Measurements from ENCODE around the gene SFMBT1. TPM values are rescaled to one million over a fixed set of nuclear protein-coding genes. Genes with fewer than 3 reads are reported as not detected.
"Not testable (repeated sequence)": the region's sequence is repeated elsewhere in the genome, so short reads cannot be mapped to it uniquely, and the experiment has no call there.

SFMBT1 gene
- total RNA-seq, 2 donors from 2014 or later, result 6.9 to 17.6 TPM

DNA sequence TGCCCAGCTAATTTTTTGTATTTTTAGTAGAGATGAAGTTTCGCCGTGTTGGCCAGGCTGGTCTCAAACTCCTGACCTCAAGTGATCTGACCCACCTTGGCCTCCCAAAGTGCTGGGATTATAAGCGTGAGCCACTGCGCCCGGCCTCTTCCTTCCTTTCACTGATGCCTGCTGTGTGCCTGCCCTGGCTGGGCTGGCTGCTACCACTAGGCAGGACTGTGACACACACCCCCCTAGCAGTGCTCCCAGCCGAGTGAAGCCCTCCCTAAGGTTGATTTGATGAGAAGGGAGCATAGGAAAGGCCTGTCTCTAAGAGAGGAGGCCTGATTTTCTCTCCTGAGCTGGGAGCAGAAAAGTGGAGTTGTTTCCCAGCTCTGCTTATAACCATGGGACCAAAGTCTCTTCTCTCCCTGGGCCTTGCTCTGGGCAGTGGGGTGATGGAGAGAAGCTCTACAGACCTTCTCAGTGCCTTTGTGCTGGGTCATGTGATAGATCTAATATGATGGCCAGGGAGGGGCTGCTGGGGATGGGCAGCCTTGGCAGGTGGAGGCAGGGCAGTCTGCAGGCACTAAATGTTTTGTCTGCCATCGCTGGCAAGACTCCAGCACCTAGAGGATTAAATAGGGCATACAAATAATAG is 20.1 kb upstream of the SFMBT1 start:
- DNase-seq, result no peak
- no peak for ATAC-seq
- 85 to 96% methylated on average over 6 to 7 of the region's 7 CpGs for WGBS, 2 donors

DNA sequence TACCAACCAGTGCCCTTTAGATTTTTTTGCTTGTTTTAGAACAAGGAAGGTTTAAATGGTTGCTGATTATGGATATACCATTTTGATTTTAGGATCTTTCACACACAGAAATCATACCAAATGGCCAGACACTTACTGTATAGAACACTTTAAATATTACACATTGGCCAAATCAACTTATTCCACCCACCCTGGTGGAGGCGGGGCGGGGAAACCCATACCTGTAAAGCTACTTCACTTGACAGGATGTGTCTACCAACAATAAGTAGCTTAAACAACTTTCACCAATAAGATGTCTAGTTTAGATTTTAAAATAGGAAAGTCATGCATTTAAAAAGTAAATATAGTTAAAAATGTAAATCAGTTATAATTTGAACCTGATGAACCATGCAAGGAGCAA is 17.0 kb upstream of the SFMBT1 start:
- ATAC-seq (no peak), DNase-seq (no peak)
- TF ChIP-seq, protein P1, sequence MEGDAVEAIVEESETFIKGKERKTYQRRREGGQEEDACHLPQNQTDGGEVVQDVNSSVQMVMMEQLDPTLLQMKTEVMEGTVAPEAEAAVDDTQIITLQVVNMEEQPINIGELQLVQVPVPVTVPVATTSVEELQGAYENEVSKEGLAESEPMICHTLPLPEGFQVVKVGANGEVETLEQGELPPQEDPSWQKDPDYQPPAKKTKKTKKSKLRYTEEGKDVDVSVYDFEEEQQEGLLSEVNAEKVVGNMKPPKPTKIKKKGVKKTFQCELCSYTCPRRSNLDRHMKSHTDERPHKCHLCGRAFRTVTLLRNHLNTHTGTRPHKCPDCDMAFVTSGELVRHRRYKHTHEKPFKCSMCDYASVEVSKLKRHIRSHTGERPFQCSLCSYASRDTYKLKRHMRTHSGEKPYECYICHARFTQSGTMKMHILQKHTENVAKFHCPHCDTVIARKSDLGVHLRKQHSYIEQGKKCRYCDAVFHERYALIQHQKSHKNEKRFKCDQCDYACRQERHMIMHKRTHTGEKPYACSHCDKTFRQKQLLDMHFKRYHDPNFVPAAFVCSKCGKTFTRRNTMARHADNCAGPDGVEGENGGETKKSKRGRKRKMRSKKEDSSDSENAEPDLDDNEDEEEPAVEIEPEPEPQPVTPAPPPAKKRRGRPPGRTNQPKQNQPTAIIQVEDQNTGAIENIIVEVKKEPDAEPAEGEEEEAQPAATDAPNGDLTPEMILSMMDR (IDR thresholded peaks at IDR 0.05), result no peak
- TF ChIP-seq POLR2A (IDR thresholded peaks at IDR 0.05), result no peak
- no peaks in the 10 kb centered on the region for H3K27me3 ChIP-seq
- 92 to 95% methylated on average over 2 of the region's 2 CpGs for WGBS, 2 donors
- intact Hi-C loops (cut with DNase I), result no loop called here
- H3K36me3 ChIP-seq (replicated peaks in 1 of 2; ENCODE audit: insufficient read depth in 1 of 2, low read depth in 2 of 2), result no peaks in the 10 kb centered on the region
- H3K4me3 ChIP-seq, result no peak overlapping the region
- H3K4me1 ChIP-seq, result no peaks in the 10 kb centered on the region
- H3K9me3 ChIP-seq, result no peaks in the 10 kb centered on the region
- no peak overlapping the region for H3K27ac ChIP-seq

More for the DNA sequence above, 20.1 kb upstream of the SFMBT1 start:
- no peak for TF ChIP-seq POLR2A (IDR thresholded peaks at IDR 0.05)
- TF ChIP-seq, protein P1 (IDR thresholded peaks at IDR 0.05), result no peak
- no peak overlapping the region for H3K4me3 ChIP-seq
- no peaks in the 10 kb centered on the region for H3K36me3 ChIP-seq (replicated peaks in 1 of 2; ENCODE audit: insufficient read depth in 1 of 2, low read depth in 2 of 2)
- no peaks in the 10 kb centered on the region for H3K27me3 ChIP-seq
- H3K4me1 ChIP-seq, result no peaks in the 10 kb centered on the region
- no peak overlapping the region for H3K27ac ChIP-seq
- H3K9me3 ChIP-seq, result no peaks in the 10 kb centered on the region
- intact Hi-C loops (cut with DNase I), result no loop called here

DNA sequence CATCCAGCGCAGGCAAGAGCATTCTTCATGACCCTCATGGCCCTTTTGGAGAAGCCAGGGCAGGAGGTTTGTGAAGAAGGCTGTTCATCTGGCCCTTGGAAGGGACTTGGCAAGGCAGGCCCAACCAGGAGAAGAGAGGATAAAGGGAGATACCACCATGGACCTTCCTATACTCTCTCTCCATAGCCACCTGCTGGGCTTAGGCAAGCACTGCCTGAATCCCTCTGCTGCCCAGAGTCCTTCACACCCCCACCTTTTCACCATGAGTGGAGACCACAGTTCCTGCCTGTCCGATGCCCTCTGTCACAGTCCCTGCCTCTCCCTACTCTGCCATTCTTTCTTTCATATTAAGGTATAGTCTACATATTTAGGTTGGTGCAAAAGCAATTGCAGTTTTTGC is 10.6 kb upstream of the SFMBT1 start:
- DNase-seq (no peak), ATAC-seq (no peak)
- 98 to 100% methylated on average over 2 of the region's 2 CpGs for WGBS, 2 donors
- Histone ChIP-seq H3K4me3 (no peak overlapping the region), H3K36me3 (replicated peaks in 1 of 2; ENCODE audit: insufficient read depth in 1 of 2, low read depth in 2 of 2) (no peaks in the 10 kb centered on the region), H3K4me1 (peaks cover 8% of the 10 kb centered on the region), H3K27me3 (no peaks in the 10 kb centered on the region), H3K9me3 (no peaks in the 10 kb centered on the region), H3K27ac (no peak overlapping the region)
- no peak for TF ChIP-seq POLR2A (IDR thresholded peaks at IDR 0.05)
- TF ChIP-seq, protein P1 (IDR thresholded peaks at IDR 0.05), result peak in 1 of 7 experiments; percentile 15
- intact Hi-C loops (cut with DNase I), result no loop called here

DNA sequence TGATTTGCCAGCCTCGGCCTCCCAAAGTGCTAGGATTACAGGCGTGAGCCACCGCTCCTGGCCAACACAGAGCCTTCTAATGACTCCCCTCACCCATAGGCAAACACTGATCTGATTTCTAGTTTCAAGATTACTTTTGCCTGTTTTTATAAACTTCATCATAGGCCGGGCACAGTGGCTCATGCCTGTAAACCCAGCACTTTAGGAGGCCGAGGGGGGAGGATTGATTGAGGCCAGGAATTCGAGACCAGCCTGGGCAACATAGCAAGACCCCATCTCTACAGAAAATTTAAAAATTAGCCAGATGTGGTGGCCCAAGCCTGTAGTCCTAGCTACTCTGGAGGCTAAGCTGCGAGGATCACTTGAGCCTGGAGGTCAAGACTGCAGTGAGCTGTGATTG is 8.4 kb upstream of the SFMBT1 start:
- DNase-seq; H3K27ac ChIP-seq; H3K4me1 ChIP-seq; H3K36me3 ChIP-seq (replicated peaks in 1 of 2; ENCODE audit: insufficient read depth in 1 of 2, low read depth in 2 of 2); ATAC-seq; H3K4me3 ChIP-seq; H3K27me3 ChIP-seq; intact Hi-C loops (cut with DNase I); H3K9me3 ChIP-seq: not testable (repeated sequence)
- 91 to 92% methylated on average over 5 to 6 of the region's 7 CpGs for WGBS, 2 donors

DNA sequence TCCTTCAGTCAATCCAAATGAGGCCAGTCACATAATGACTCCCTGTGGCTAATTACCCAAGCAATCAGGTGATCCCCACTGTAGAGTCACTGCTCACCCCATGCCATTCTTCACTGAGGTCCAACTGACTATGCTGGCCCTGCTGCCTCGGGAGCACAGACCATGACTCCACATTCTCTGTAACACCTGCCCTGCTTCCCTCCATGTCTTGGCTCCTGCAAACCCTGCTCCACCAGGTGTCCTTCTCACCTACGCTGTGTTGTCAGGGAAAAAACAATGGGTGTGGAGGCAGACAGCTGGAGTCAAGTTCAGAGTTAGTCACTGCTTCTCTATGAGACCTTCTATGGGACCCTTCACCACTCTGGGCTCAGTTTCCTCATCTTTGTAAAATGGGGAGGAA is 6.1 kb upstream of the SFMBT1 start:
- WGBS, 2 donors, result 31 to 39% methylated on average over 2 of the region's 2 CpGs
- no peaks in the 10 kb centered on the region for H3K27me3 ChIP-seq
- peak overlapping the region in 3 of 4 donors; percentile 14 to 65 (median 42) for H3K27ac ChIP-seq
- intact Hi-C loops (cut with DNase I), result no loop called here
- H3K4me1 ChIP-seq, result peaks cover 10% of the 10 kb centered on the region
- no peaks in the 10 kb centered on the region for H3K9me3 ChIP-seq
- H3K36me3 ChIP-seq (replicated peaks in 1 of 2; ENCODE audit: insufficient read depth in 1 of 2, low read depth in 2 of 2), result no peaks in the 10 kb centered on the region
- peak; percentile 65 to 84 (median 79) for DNase-seq
- H3K4me3 ChIP-seq, result no peak overlapping the region
- TF ChIP-seq, protein P1 (IDR thresholded peaks at IDR 0.05), result peak in 3 of 7 experiments; percentile 12 to 37 (median 15)
- TF ChIP-seq POLR2A (IDR thresholded peaks at IDR 0.05), result no peak
- ATAC-seq, result peak; percentile 96
